PC-9 (cell line): ENCODE results near the gene RB1.

Experiments used
- EZH2 ChIP-seq: fragments of 200-600 bp; sonication (generic); IDR thresholded peaks from 2 replicates; pipeline ENCODE4 v1.8.0; 2017; ENCODE audit warnings: antibody characterized with exemption, low read depth
- TF ChIP-seq, protein P1 (sequence below): fragments of 200-600 bp; sonication (generic); conservative IDR thresholded peaks from 2 replicates; pipeline ENCODE4 v1.6.1; 2017; ENCODE audit warnings: mixed run types, antibody characterized with exemption, mild to moderate bottlenecking, moderate library complexity

- TF ChIP-seq, protein P1, sequence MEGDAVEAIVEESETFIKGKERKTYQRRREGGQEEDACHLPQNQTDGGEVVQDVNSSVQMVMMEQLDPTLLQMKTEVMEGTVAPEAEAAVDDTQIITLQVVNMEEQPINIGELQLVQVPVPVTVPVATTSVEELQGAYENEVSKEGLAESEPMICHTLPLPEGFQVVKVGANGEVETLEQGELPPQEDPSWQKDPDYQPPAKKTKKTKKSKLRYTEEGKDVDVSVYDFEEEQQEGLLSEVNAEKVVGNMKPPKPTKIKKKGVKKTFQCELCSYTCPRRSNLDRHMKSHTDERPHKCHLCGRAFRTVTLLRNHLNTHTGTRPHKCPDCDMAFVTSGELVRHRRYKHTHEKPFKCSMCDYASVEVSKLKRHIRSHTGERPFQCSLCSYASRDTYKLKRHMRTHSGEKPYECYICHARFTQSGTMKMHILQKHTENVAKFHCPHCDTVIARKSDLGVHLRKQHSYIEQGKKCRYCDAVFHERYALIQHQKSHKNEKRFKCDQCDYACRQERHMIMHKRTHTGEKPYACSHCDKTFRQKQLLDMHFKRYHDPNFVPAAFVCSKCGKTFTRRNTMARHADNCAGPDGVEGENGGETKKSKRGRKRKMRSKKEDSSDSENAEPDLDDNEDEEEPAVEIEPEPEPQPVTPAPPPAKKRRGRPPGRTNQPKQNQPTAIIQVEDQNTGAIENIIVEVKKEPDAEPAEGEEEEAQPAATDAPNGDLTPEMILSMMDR = no peak
- no peak for TF ChIP-seq EZH2
Measured at GRCh38 chr13:48415516-48415915, 112.0 kb downstream of the RB1 start.
